Bone marrow (tissue), 2 donors: Measurements from ENCODE around the gene DIAPH3.

Source experiments
- DNase-seq, 2 donors: peaks; one replicate each; lab custom pipeline; 2025; lab: John Stamatoyannopoulos, UW

The DIAPH3 gene

GRCh38 chr13:59776924-59777690, 386.6 kb downstream of the DIAPH3 start:
- DNase-seq = no peak

GRCh38 chr13:59774491-59774971, 389.2 kb downstream of the DIAPH3 start:
- no peak for DNase-seq

GRCh38 chr13:59771272-59771671, 392.5 kb downstream of the DIAPH3 start:
- no peak for DNase-seq

- no peak for DNase-seq
These were observed 393.3 kb downstream of the DIAPH3 start for GRCh38 chr13:59770451-59770850.

GRCh38 chr13:59766236-59766635, 397.5 kb downstream of the DIAPH3 start:
- no peak for DNase-seq

- DNase-seq = no peak
These were observed 408.0 kb downstream of the DIAPH3 start for GRCh38 chr13:59755632-59756290.

- DNase-seq = no peak
These were observed 409.3 kb downstream of the DIAPH3 start for GRCh38 chr13:59754411-59754810.

GRCh38 chr13:59750860-59751259, 412.9 kb downstream of the DIAPH3 start:
- DNase-seq = no peak

GRCh38 chr13:59748046-59748445, 415.7 kb downstream of the DIAPH3 start:
- DNase-seq = no peak

- no peak for DNase-seq
These were observed 416.2 kb downstream of the DIAPH3 start for GRCh38 chr13:59747529-59747928.

- DNase-seq = no peak
These were observed 417.3 kb downstream of the DIAPH3 start for GRCh38 chr13:59746291-59746962.

GRCh38 chr13:59745392-59745788, 418.3 kb downstream of the DIAPH3 start:
- DNase-seq = no peak

GRCh38 chr13:59744747-59745391, 418.9 kb downstream of the DIAPH3 start:
- peak in 1 of 2 donors; percentile 13 for DNase-seq

- DNase-seq = no peak
These were observed 420.5 kb downstream of the DIAPH3 start for GRCh38 chr13:59743195-59743594.

- DNase-seq = no peak
These were observed 421.3 kb downstream of the DIAPH3 start for GRCh38 chr13:59742467-59742866.

GRCh38 chr13:59738921-59739320, 424.8 kb downstream of the DIAPH3 start:
- DNase-seq = no peak

GRCh38 chr13:59734393-59734792, 429.3 kb downstream of the DIAPH3 start:
- DNase-seq = no peak

- no peak for DNase-seq
These were observed 430.0 kb downstream of the DIAPH3 start for GRCh38 chr13:59733744-59734143.

GRCh38 chr13:59730026-59730425, 433.7 kb downstream of the DIAPH3 start:
- DNase-seq = no peak

- no peak for DNase-seq
These were observed 434.7 kb downstream of the DIAPH3 start for GRCh38 chr13:59728896-59729545.
